Measurements from ENCODE around the gene MAP2K5. TPM values are rescaled to one million over a fixed set of nuclear protein-coding genes. Genes with fewer than 3 reads are reported as not detected.

The MAP2K5 gene
- polyA plus RNA-seq, 4 donors = 19.1 to 21.8 (median 21.1) TPM

GRCh38 chr15:67716171-67716570 is 173.7 kb downstream of the MAP2K5 start:
- no peak for DNase-seq (ENCODE audit: low read depth in 4 of 4, low spot score in 3 of 4)

- no peak for DNase-seq (ENCODE audit: low read depth in 4 of 4, low spot score in 3 of 4)
Observed at GRCh38 chr15:67717776-67718175, 175.3 kb downstream of the MAP2K5 start.

GRCh38 chr15:67719330-67719959 is 176.9 kb downstream of the MAP2K5 start:
- DNase-seq (ENCODE audit: low read depth in 4 of 4, low spot score in 3 of 4) = no peak

- DNase-seq (ENCODE audit: low read depth in 4 of 4, low spot score in 3 of 4) = peak in 1 of 4 donors; percentile 42
Observed at GRCh38 chr15:67720556-67721175, 178.2 kb downstream of the MAP2K5 start.

GRCh38 chr15:67722030-67722817 is 179.7 kb downstream of the MAP2K5 start:
- no peak for DNase-seq (ENCODE audit: low read depth in 4 of 4, low spot score in 3 of 4)

- no peak for DNase-seq (ENCODE audit: low read depth in 4 of 4, low spot score in 3 of 4)
Observed at GRCh38 chr15:67723294-67724024, 181.0 kb downstream of the MAP2K5 start.

- no peak for DNase-seq (ENCODE audit: low read depth in 4 of 4, low spot score in 3 of 4)
Observed at GRCh38 chr15:67724691-67725375, 182.3 kb downstream of the MAP2K5 start.

GRCh38 chr15:67730135-67730534 is 187.6 kb downstream of the MAP2K5 start:
- DNase-seq (ENCODE audit: low read depth in 4 of 4, low spot score in 3 of 4) = no peak

- no peak for DNase-seq (ENCODE audit: low read depth in 4 of 4, low spot score in 3 of 4)
Observed at GRCh38 chr15:67731112-67731721, 188.7 kb downstream of the MAP2K5 start.

GRCh38 chr15:67732164-67732563 is 189.7 kb downstream of the MAP2K5 start:
- DNase-seq (ENCODE audit: low read depth in 4 of 4, low spot score in 3 of 4) = no peak

GRCh38 chr15:67732671-67733374 is 190.3 kb downstream of the MAP2K5 start:
- no peak for DNase-seq (ENCODE audit: low read depth in 4 of 4, low spot score in 3 of 4)

GRCh38 chr15:67735896-67736295 is 193.4 kb downstream of the MAP2K5 start:
- DNase-seq (ENCODE audit: low read depth in 4 of 4, low spot score in 3 of 4) = no peak

GRCh38 chr15:67736810-67737209 is 194.3 kb downstream of the MAP2K5 start:
- DNase-seq (ENCODE audit: low read depth in 4 of 4, low spot score in 3 of 4) = no peak

- DNase-seq (ENCODE audit: low read depth in 4 of 4, low spot score in 3 of 4) = no peak
Observed at GRCh38 chr15:67738056-67738455, 195.6 kb downstream of the MAP2K5 start.

- DNase-seq (ENCODE audit: low read depth in 4 of 4, low spot score in 3 of 4) = no peak
Observed at GRCh38 chr15:67740405-67740804, 197.9 kb downstream of the MAP2K5 start.

GRCh38 chr15:67741308-67741707 is 198.8 kb downstream of the MAP2K5 start:
- DNase-seq (ENCODE audit: low read depth in 4 of 4, low spot score in 3 of 4) = no peak

- DNase-seq (ENCODE audit: low read depth in 4 of 4, low spot score in 3 of 4) = no peak
Observed at GRCh38 chr15:67743558-67743957, 201.1 kb downstream of the MAP2K5 start.

- no peak for DNase-seq (ENCODE audit: low read depth in 4 of 4, low spot score in 3 of 4)
Observed at GRCh38 chr15:67744331-67745072, 202.0 kb downstream of the MAP2K5 start.
